ENCODE measurements around the gene ANGPTL4. TPM values are rescaled to one million over a fixed set of nuclear protein-coding genes. Genes with fewer than 3 reads are reported as not detected.
A peak's percentile ranks its signal among the peaks of the same experiment; 100 is the strongest.
"Not testable (repeated sequence)": the region's sequence is repeated elsewhere in the genome, so short reads cannot be mapped to it uniquely, and the experiment has no call there.

ANGPTL4 gene
- total and polyA plus RNA-seq, 9 of the 15 experiments (the other 6 are each of a cell fraction or from before 2014, with no cell fraction given) = 0.05 to 0.77 (median 0.22) TPM; not detected in 4

- TF ChIP-seq REST (IDR thresholded peaks at IDR 0.05; ENCODE audit: borderline replicate concordance) (peak; percentile 62; the same call in 1 of the 2 replicates), REST (CRISPR knock-in tag; IDR thresholded peaks at IDR 0.05; ENCODE audit: low read depth) (no peak), NCOR1 (IDR thresholded peaks at IDR 0.05) (peak; percentile 40), CSDE1 (IDR thresholded peaks at IDR 0.05) (no peak), RAD21 (CRISPR knock-in tag; conservative IDR thresholded peaks at IDR 0.05 in 1 of 2, IDR thresholded peaks at IDR 0.05 in 1 of 2) (peak in 1 of 2 experiments; percentile 40; a peak in 1 of 4 replicates), SMC3 (conservative IDR thresholded peaks at IDR 0.05; ENCODE audit: insufficient read depth, low read depth, low read length) (0 out of 2 replicates have a peak, but pooled peaks have one; percentile 17)
Observed at GRCh38 chr19:8373867-8374813, 10.2 kb downstream of the ANGPTL4 start (continued).

GRCh38 chr19:8375766-8376165, 11.8 kb downstream of the ANGPTL4 start:
- H3K27ac ChIP-seq (ENCODE audit: extremely low read depth, low read depth, low read length); H3K36me3 ChIP-seq (ENCODE audit: control insufficient read depth, insufficient read depth, low read length); BruUV-seq (replicated peaks); H3K4me2 ChIP-seq (ENCODE audit: insufficient read depth, low read length); in situ Hi-C loops (cut with MboI); H3K9me3 ChIP-seq (replicated peaks; ENCODE audit: control insufficient read depth, insufficient read depth, low read depth, low read length); H3K4me3 ChIP-seq; intact Hi-C loops (cut with micrococcal nuclease); H3K79me2 ChIP-seq (ENCODE audit: control insufficient read depth, insufficient read depth, low read length); FAIRE-seq; H2AFZ ChIP-seq (ENCODE audit: low read depth, low read length); ATAC-seq; H4K20me1 ChIP-seq (replicated peaks; ENCODE audit: control insufficient read depth, insufficient read depth, low read length); H3K9ac ChIP-seq (ENCODE audit: insufficient read depth in 1 of 2, low read depth in 2 of 2, low read length in 2 of 2); DNase-seq (ENCODE audit: extremely low read depth in 1 of 4, low spot score in 3 of 4); H3K27me3 ChIP-seq (ENCODE audit: control insufficient read depth in 2 of 2, insufficient read depth in 2 of 2, low read length in 2 of 2); H3K9me1 ChIP-seq (ENCODE audit: control insufficient read depth, insufficient read depth, low read length): not testable (repeated sequence)
- ChIA-PET CTCF (ENCODE audit: low intra/inter-chr PET ratio) (interaction anchor here (0.6 kb wide), 1 partner anchor 106 kb away, joined by 3 read pairs; no protein-coding TSS in a partner anchor), POLR2A (interaction anchor here (1.2 to 2.9 kb wide), 2 partner anchors 12 to 14 kb away, joined by 3 to 6 read pairs; partner anchors contain the start of gene RAB11B)
- peaks cover 8 to 18% of the 10 kb centered on the region in 2 experiments for H3K4me1 ChIP-seq (replicated peaks in 1 of 2; ENCODE audit: control insufficient read depth in 2 of 2, insufficient read depth in 2 of 2, low read length in 2 of 2)
- 93% methylated on average over 16 of the region's 32 CpGs for WGBS (ENCODE audit: insufficient coverage, low coverage, missing lambda C conversion rate)
